ENCODE measurements around the gene CREB3. TPM values are rescaled to one million over a fixed set of nuclear protein-coding genes. Genes with fewer than 3 reads are reported as not detected.

The CREB3 gene
- total RNA-seq, 4 donors from 2014 or later: 17.8 to 39.6 (median 26.2) TPM

DNA sequence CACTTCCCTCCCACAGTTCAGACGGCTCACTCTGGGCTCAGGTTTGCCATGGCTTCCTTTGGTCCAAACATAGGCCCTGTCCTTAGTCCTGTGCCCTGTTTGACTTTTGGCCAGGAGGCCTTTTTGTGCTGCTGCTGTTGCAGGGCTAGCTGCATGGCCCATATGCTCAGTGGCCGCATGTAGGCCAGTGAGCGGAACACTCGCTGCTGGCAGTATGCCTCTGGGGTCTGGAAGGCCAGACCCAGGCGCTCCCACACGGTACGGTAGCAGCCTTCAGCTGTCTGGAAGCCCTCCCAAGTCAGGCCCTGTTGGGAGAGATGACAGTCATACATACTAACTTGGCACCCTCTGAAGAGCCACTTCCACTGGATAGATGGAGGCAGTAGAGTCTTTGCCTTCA, 4.7 kb downstream of the CREB3 start:
- no peaks in the 10 kb centered on the region for H3K27me3 ChIP-seq

DNA sequence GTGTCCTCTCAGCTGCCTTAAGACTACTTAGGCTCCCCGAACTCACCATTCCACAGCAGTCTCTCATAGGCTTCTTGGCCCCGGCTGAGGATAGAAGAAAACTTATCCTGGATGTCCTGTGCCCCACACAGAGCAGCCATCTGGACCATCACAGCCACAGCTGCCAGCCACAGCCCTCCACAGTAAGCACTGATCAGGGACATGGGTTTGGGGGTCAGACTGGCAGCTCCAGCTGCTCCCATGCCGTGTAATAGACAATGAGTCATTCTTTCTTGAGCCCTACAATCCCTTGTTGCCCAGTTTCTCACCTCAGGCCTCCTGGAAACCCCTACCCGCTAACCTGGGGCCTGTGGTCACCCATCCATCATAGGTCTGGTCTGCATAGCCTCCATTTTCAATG, 5.7 kb downstream of the CREB3 start:
- Histone ChIP-seq H3K27ac (no peak overlapping the region), H3K4me3 (no peak overlapping the region), H3K36me3 (peaks cover 0 to 90% of the 10 kb centered on the region in 2 donors), H3K4me1 (peaks cover 8 to 12% of the 10 kb centered on the region in 2 donors), H3K9me3 (no peaks in the 10 kb centered on the region), H3K27me3 (no peaks in the 10 kb centered on the region)
- intact Hi-C loops (cut with DNase I; ENCODE audit: low total_unique reads) (loop anchor here (10.0 kb wide), 1 partner anchor 253 kb away; no protein-coding TSS in a partner anchor), in situ Hi-C loops (cut with MboI; ENCODE audit: low sequenced_read_pairs in 4 of 4) (loop anchor here in 1 of 4 donors (25.0 kb wide), 1 partner anchor 251 kb away; the partner anchor contains the start of gene RUSC2)
- TF ChIP-seq, protein P1, sequence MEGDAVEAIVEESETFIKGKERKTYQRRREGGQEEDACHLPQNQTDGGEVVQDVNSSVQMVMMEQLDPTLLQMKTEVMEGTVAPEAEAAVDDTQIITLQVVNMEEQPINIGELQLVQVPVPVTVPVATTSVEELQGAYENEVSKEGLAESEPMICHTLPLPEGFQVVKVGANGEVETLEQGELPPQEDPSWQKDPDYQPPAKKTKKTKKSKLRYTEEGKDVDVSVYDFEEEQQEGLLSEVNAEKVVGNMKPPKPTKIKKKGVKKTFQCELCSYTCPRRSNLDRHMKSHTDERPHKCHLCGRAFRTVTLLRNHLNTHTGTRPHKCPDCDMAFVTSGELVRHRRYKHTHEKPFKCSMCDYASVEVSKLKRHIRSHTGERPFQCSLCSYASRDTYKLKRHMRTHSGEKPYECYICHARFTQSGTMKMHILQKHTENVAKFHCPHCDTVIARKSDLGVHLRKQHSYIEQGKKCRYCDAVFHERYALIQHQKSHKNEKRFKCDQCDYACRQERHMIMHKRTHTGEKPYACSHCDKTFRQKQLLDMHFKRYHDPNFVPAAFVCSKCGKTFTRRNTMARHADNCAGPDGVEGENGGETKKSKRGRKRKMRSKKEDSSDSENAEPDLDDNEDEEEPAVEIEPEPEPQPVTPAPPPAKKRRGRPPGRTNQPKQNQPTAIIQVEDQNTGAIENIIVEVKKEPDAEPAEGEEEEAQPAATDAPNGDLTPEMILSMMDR (IDR thresholded peaks at IDR 0.05 in 4 of 5, conservative IDR thresholded peaks at IDR 0.05 in 1 of 5): no peak
- no peak for TF ChIP-seq POLR2A (IDR thresholded peaks at IDR 0.05)
- no peak for DNase-seq
- ATAC-seq: no peak

More for the DNA sequence above, 4.7 kb downstream of the CREB3 start:
- ATAC-seq: no peak
- in situ Hi-C loops (cut with MboI; ENCODE audit: low sequenced_read_pairs in 4 of 4): loop anchor here in 1 of 4 donors (25.0 kb wide), 1 partner anchor 250 kb away; the partner anchor contains the start of gene RUSC2
- H3K27ac ChIP-seq: peak overlapping the region in 1 of 4 donors; percentile 56
- no peaks in the 10 kb centered on the region for H3K9me3 ChIP-seq
- peaks cover 0 to 80% of the 10 kb centered on the region in 2 donors for H3K36me3 ChIP-seq
- H3K4me3 ChIP-seq: no peak overlapping the region
- DNase-seq: no peak
- no peak for TF ChIP-seq POLR2A (IDR thresholded peaks at IDR 0.05)
- TF ChIP-seq, protein P1 (IDR thresholded peaks at IDR 0.05 in 4 of 5, conservative IDR thresholded peaks at IDR 0.05 in 1 of 5): no peak
- intact Hi-C loops (cut with DNase I; ENCODE audit: low total_unique reads): loop anchor here (10.0 kb wide), 1 partner anchor 252 kb away; no protein-coding TSS in a partner anchor
- H3K4me1 ChIP-seq: peaks cover 11 to 14% of the 10 kb centered on the region in 2 donors

DNA sequence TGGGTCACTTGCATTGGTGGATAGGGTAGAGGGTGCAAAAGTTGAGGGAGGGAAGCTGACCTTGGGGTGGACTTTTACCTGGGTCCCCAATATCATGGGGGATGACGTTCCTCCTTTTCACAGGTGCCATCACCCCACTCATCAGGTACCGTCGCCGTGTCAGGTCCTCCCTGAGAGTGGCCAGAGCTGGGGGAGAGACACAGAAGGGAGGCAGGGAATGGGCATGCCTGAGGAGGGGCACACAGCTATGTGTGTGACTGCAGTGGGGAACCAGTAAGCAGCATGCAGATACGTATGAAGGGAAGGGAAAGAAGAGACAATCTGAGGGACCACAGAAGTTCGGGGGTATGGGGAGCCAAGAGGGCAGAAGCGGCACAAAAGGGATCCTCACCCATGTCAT, 6.5 kb downstream of the CREB3 start:
- Histone ChIP-seq H3K9me3 (no peaks in the 10 kb centered on the region), H3K27me3 (no peaks in the 10 kb centered on the region), H3K4me3 (no peak overlapping the region), H3K36me3 (peaks cover 0 to 94% of the 10 kb centered on the region in 2 donors), H3K27ac (no peak overlapping the region), H3K4me1 (peaks cover under 1 to 10% of the 10 kb centered on the region in 2 donors)
- DNase-seq (no peak), ATAC-seq (no peak)
- no peak for TF ChIP-seq POLR2A (IDR thresholded peaks at IDR 0.05)
- TF ChIP-seq, protein P1 (IDR thresholded peaks at IDR 0.05 in 4 of 5, conservative IDR thresholded peaks at IDR 0.05 in 1 of 5): no peak
- intact Hi-C loops (cut with DNase I; ENCODE audit: low total_unique reads): loop anchor here (10.0 kb wide), 1 partner anchor 254 kb away; no protein-coding TSS in a partner anchor
- in situ Hi-C loops (cut with MboI; ENCODE audit: low sequenced_read_pairs in 4 of 4): loop anchor here in 1 of 4 donors (25.0 kb wide), 1 partner anchor 252 kb away; the partner anchor contains the start of gene RUSC2

DNA sequence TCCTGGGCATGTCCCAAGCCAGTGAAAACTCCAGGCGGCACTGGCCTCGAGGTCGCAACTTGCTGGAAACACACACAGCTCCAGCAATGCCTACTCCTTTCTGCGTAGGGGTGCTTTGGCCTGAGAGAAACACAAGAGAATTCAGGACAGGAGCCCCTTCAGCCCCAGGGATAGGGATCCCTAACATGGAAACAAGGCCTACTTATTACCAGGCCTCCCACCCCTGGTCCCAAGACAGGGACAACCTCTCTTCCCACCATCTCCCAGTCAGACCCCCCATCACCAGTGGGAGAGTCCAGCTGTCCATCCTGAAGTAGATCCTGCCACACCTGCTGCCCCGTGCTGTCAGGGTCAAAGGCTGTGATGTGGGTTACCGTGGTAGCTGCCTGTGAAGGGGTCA, 7.8 kb downstream of the CREB3 start:
- in situ Hi-C loops (cut with MboI; ENCODE audit: low sequenced_read_pairs in 4 of 4): loop anchor here in 1 of 4 donors (25.0 kb wide), 1 partner anchor 253 kb away; the partner anchor contains the start of gene RUSC2
- H3K4me1 ChIP-seq: peaks cover 6 to 14% of the 10 kb centered on the region in 2 donors
- DNase-seq (no peak), ATAC-seq (no peak)
- TF ChIP-seq, protein P1 (IDR thresholded peaks at IDR 0.05 in 4 of 5, conservative IDR thresholded peaks at IDR 0.05 in 1 of 5): no peak
- no peak for TF ChIP-seq POLR2A (IDR thresholded peaks at IDR 0.05)
- H3K27me3 ChIP-seq: no peaks in the 10 kb centered on the region
- no peaks in the 10 kb centered on the region for H3K9me3 ChIP-seq
- peaks cover 0 to 93% of the 10 kb centered on the region in 2 donors for H3K36me3 ChIP-seq
- H3K4me3 ChIP-seq: no peak overlapping the region
- no peak overlapping the region for H3K27ac ChIP-seq
- intact Hi-C loops (cut with DNase I; ENCODE audit: low total_unique reads): no loop called here
